Neural progenitor cell (in vitro differentiated cells): ENCODE data around the gene INSC.

Experiments
- EZH2 ChIP-seq: fragments of 200-600 bp; sonication (generic); IDR thresholded peaks from 2 replicates; pipeline ENCODE4 v1.6.1; 2017; ENCODE audit warnings: antibody characterized with exemption, mild to moderate bottlenecking, moderate library complexity
- TF ChIP-seq, protein P1 (sequence below): fragments of 200-600 bp; sonication (generic); IDR thresholded peaks from 2 replicates; pipeline ENCODE4 v1.5.1; 2017; ENCODE audit warnings: antibody characterized with exemption, mild to moderate bottlenecking

DNA sequence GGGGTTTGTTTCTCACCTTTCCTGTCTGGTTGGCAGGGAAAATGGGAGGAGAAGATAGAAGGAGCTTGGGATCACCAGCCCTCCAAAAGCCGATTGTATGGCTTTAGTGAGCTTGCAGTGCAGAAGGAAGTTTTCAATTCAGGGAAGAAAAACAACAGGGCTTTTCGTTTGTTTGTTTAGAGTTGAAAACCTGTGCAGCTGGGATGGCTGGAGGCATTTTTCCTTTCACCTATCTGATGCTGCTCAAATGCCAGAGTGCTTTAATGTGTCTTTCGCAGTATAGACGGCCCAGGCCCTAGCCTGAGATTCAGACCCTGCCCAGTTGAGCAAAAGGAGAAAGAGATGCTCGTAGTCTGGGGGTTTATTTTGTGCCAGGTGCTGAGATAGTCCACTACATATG is 87.9 kb downstream of the INSC start:
- TF ChIP-seq EZH2 = no peak
- TF ChIP-seq, protein P1, sequence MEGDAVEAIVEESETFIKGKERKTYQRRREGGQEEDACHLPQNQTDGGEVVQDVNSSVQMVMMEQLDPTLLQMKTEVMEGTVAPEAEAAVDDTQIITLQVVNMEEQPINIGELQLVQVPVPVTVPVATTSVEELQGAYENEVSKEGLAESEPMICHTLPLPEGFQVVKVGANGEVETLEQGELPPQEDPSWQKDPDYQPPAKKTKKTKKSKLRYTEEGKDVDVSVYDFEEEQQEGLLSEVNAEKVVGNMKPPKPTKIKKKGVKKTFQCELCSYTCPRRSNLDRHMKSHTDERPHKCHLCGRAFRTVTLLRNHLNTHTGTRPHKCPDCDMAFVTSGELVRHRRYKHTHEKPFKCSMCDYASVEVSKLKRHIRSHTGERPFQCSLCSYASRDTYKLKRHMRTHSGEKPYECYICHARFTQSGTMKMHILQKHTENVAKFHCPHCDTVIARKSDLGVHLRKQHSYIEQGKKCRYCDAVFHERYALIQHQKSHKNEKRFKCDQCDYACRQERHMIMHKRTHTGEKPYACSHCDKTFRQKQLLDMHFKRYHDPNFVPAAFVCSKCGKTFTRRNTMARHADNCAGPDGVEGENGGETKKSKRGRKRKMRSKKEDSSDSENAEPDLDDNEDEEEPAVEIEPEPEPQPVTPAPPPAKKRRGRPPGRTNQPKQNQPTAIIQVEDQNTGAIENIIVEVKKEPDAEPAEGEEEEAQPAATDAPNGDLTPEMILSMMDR = no peak
